HepG2 (cell line): ENCODE results near the gene PLEKHA5. TPM values are rescaled to one million over a fixed set of nuclear protein-coding genes. Genes with fewer than 3 reads are reported as not detected.

Experiments used
- ATAC-seq: fragments of 200-7000 bp; cut with Tn5 transposase; 3 replicates; pipeline ENCODE4 v1.9.1; 2020; ENCODE audit warnings: mild to moderate bottlenecking, moderate library complexity
- BruUV-seq: library from RNA; stranded (reverse); fragments of 400-500 nt; replicated peaks from 2 replicates; lab custom pipeline; 2021; lab: Mats Ljungman, UMichigan
- CTCF ChIA-PET: fragments of 300-600 bp; formaldehyde crosslinking; extraction: SDS; loops from one replicate; lab custom pipeline; 2021; ENCODE audit warnings: low total read pairs, inconsistent platforms, low intra/inter-chr PET ratio; lab: Yijun Ruan, JAX
- POLR2A ChIA-PET: fragments of 350-600 bp; sonication (Branson Sonifier 250); formaldehyde crosslinking; loops from one replicate; lab custom pipeline; 2020; ENCODE audit warnings: antibody characterized with exemption, inconsistent platforms; lab: Yijun Ruan, JAX
- DNase-seq: peaks from one replicate; pipeline ENCODE4 v3.0.0-alpha.2; 2015; ENCODE audit warnings: low spot score
- FAIRE-seq: peaks from 3 replicates; lab custom pipeline; 2011; peaks lifted over from hg19 to GRCh38; lab: Jason Lieb, UNC
- H2AFZ ChIP-seq: one replicate; pipeline ENCODE4 v1.6.1; 2011; ENCODE audit warnings: low read length, inconsistent platforms
- H3K27ac ChIP-seq: fragments of 300-600 bp; 3 replicates; pipeline ENCODE4 v1.8.0; 2011; ENCODE audit warnings: mixed run types, mild to moderate bottlenecking, mixed read lengths, low read length, inconsistent platforms; ENCODE audit not compliant: insufficient read depth; ENCODE audit errors: extremely low read length
- H3K27me3 ChIP-seq, 2 experiments: fragments of 200-600 bp in 1 of 2; 2 replicates in 1 of 2; 3 replicates in 1 of 2; pipeline versions ENCODE4 v1.6.0 to v1.8.0; 2011; ENCODE audit warnings: low read length in 2 of 2, mild to moderate bottlenecking in 2 of 2, moderate library complexity in 2 of 2, inconsistent platforms in 1 of 2; ENCODE audit not compliant: insufficient read depth in 2 of 2, control insufficient read depth in 1 of 2
- H3K36me3 ChIP-seq, 2 experiments: fragments of 200-600 bp in 1 of 2; replicated peaks in 1 of 2; 2 replicates in 1 of 2; 3 replicates in 1 of 2; pipeline versions ENCODE4 v1.5.1 to v1.8.0; 2011; ENCODE audit warnings: low read length in 2 of 2, inconsistent platforms in 1 of 2; ENCODE audit not compliant: insufficient read depth in 2 of 2, control insufficient read depth in 1 of 2
- H3K4me1 ChIP-seq: 2 replicates; pipeline ENCODE4 v1.5.1; 2012; ENCODE audit warnings: low read length, inconsistent platforms; ENCODE audit not compliant: insufficient read depth
- H3K4me2 ChIP-seq: 2 replicates; pipeline ENCODE4 v1.6.0; 2011; ENCODE audit warnings: low read depth, low read length, inconsistent platforms
- H3K4me3 ChIP-seq, 3 experiments: fragments of 200-600 bp in 1 of 3; sonication (generic), shearing (Covaris generic) in 1 of 3; replicated peaks in 1 of 3; 2 replicates each; pipeline ENCODE4 v1.5.1; 2011 to 2016; ENCODE audit warnings: low read length in 3 of 3, inconsistent platforms in 2 of 3, low read depth in 2 of 3, mild to moderate bottlenecking in 2 of 3, control low read depth in 1 of 3, mixed read lengths in 1 of 3; ENCODE audit not compliant: insufficient read depth in 1 of 3
- H3K79me2 ChIP-seq: one replicate; pipeline ENCODE4 v1.6.1; 2011; ENCODE audit warnings: low read length, inconsistent platforms; ENCODE audit not compliant: insufficient read depth
- H3K9ac ChIP-seq: 2 replicates; pipeline ENCODE4 v1.6.0; 2011; ENCODE audit warnings: mild to moderate bottlenecking, low read depth, low read length, inconsistent platforms; ENCODE audit not compliant: insufficient read depth
- H3K9me3 ChIP-seq: 2 replicates; pipeline ENCODE4 v1.5.1; 2012; ENCODE audit warnings: mild to moderate bottlenecking, low read length
- H4K20me1 ChIP-seq: 2 replicates; pipeline ENCODE4 v1.6.0; 2011; ENCODE audit warnings: inconsistent platforms, mild to moderate bottlenecking, low read length, moderate library complexity; ENCODE audit not compliant: insufficient read depth
- CEBPB ChIP-seq: IDR thresholded peaks from 2 replicates; pipeline ENCODE4 v1.6.1; 2011; ENCODE audit warnings: low read depth, low read length, improper control_type of control experiment, borderline replicate concordance
- DNMT1 ChIP-seq: sonication (generic); formaldehyde crosslinking; IDR thresholded peaks from 2 replicates; pipeline ENCODE4 v1.5.1; 2020; ENCODE audit warnings: mild to moderate bottlenecking, missing genetic modification reagents
- MYC ChIP-seq: sonication (generic); formaldehyde crosslinking; IDR thresholded peaks from 2 replicates; pipeline ENCODE4 v1.9.0; 2021; ENCODE audit warnings: missing genetic modification reagents, borderline replicate concordance
- SIN3B ChIP-seq: fragments of 150-350 bp; IDR thresholded peaks from 2 replicates; pipeline ENCODE4 v1.6.1; 2014; ENCODE audit warnings: low read length
- ZNF280D ChIP-seq: sonication (generic); formaldehyde crosslinking; IDR thresholded peaks from 2 replicates; pipeline ENCODE4 v1.5.1; 2020; ENCODE audit warnings: mild to moderate bottlenecking, missing genetic modification reagents
- ZNF562 ChIP-seq: sonication (generic); formaldehyde crosslinking; IDR thresholded peaks from 2 replicates; pipeline ENCODE4 v1.8.0; 2022; ENCODE audit warnings: missing genetic modification reagents, borderline replicate concordance
- ZNF607 ChIP-seq: sonication (generic); formaldehyde crosslinking; IDR thresholded peaks from 2 replicates; pipeline ENCODE4 v1.5.1; 2020; ENCODE audit warnings: missing genetic modification reagents, mild to moderate bottlenecking, borderline replicate concordance
- WGBS: methylation state at CpG from one replicate; pipeline ENCODE4 v1.1.6; 2017; ENCODE audit warnings: low lambda C conversion rate; 5-methylcytosine and 5-hydroxymethylcytosine counted together
- in situ Hi-C: cut with HindIII; loops from 2 replicates; pipeline ENCODE4 v1.10.0; 2017; ENCODE audit warnings: low pct_unique_long_range_greater_than_20kb; ENCODE audit not compliant: extremely low pct_ligation_motif_present
- intact Hi-C: fragments of 100-400 bp; cut with micrococcal nuclease; formaldehyde crosslinking; loops from one replicate; pipeline ENCODE4 v1.10.0; 2022; ENCODE audit not compliant: unreplicated experiment
- polyA plus RNA-seq, 8 experiments: library from polyadenylated mRNA; depleted of rRNA in 3 of 8; stranded (reverse) in 7 of 8; unstranded in 1 of 8; fragments of >200 nt; fragmentation: Illumina TruSeq in 4 of 8; extraction: Trizol in 4 of 8; gene quantifications; 2 replicates each; pipeline versions ENCODE4 v1.2.1 to v1.2.3, GENCODE V29; 2011 to 2016; ENCODE audit warnings: low read depth in 4 of 8, missing spikeins in 1 of 8, mixed read lengths in 1 of 8; ENCODE audit not compliant: insufficient read depth in 1 of 8
- total RNA-seq, 5 experiments: library from RNA; depleted of rRNA; stranded (reverse); fragments of >200 nt; fragmentation: Illumina TruSeq; extraction: Trizol; gene quantifications; 2 replicates each; pipeline ENCODE4 v1.2.3, GENCODE V29; 2016; ENCODE audit warnings: low read depth in 1 of 5
- TF ChIP-seq, protein P1 (sequence below): sonication (generic); formaldehyde crosslinking; IDR thresholded peaks from 2 replicates; pipeline ENCODE4 v1.4.0; 2020; ENCODE audit warnings: missing genetic modification reagents
- TF ChIP-seq, protein P2 (sequence below): sonication (generic); formaldehyde crosslinking; IDR thresholded peaks from 2 replicates; pipeline ENCODE4 v1.8.1; 2023; ENCODE audit warnings: mild to moderate bottlenecking, missing genetic modification reagents, borderline replicate concordance
- TF ChIP-seq, protein P3 (sequence below): IDR thresholded peaks from 2 replicates; pipeline ENCODE4 v1.6.1; 2016
- TF ChIP-seq, protein P4 (sequence below), 2 experiments: IDR thresholded peaks; 2 replicates each; pipeline ENCODE4 v1.6.1; 2011 to 2012; ENCODE audit warnings: low read length in 2 of 2, borderline replicate concordance in 1 of 2, low read depth in 1 of 2, mild to moderate bottlenecking in 1 of 2, moderate library complexity in 1 of 2
- TF ChIP-seq, protein P5 (sequence below): sonication (generic); formaldehyde crosslinking; IDR thresholded peaks from 2 replicates; pipeline ENCODE4 v1.8.0; 2022; ENCODE audit warnings: missing genetic modification reagents, mild to moderate bottlenecking, borderline replicate concordance

PLEKHA5 gene
- total and polyA plus RNA-seq, 2 of the 13 experiments (the other 11 are each of a cell fraction or from before 2014, with no cell fraction given): 4.2 to 15.4 TPM

DNA sequence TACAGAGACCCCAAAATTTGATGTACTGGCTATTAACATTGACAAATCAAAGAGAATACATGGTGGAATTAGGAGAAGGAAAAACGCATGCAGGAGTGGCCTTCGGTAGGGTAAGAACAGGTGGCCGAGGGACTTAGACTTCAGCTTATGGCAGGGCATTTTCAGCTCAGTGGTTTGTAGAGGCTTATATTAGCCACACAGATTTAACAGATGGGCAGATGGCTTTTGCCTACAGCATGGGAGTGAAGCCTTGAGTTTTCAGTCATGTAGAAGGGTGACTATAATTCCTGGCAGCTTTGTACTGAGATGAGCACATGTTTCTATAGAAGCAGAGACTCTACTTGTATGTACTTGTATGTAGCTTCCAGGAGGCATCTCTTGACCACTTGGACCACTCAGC lies 40.9 kb upstream of the PLEKHA5 start:
- Histone ChIP-seq H3K9me3 (no peaks in the 10 kb centered on the region), H4K20me1 (no peaks in the 10 kb centered on the region), H3K27me3 (peaks cover 0 to 2% of the 10 kb centered on the region in 2 experiments; a peak in 1 of 5 replicates), H3K27ac (no peak overlapping the region), H3K4me1 (peaks cover 15% of the 10 kb centered on the region; the same call in 1 of the 2 replicates), H3K36me3 (no peaks in the 10 kb centered on the region), H3K9ac (no peak overlapping the region), H3K4me2 (no peak overlapping the region), H2AFZ (no peak overlapping the region), H3K79me2 (no peaks in the 10 kb centered on the region), H3K4me3 (no peak overlapping the region)
- 75% methylated on average over 3 of the region's 3 CpGs for WGBS
- ATAC-seq (no peak), FAIRE-seq (no peak), DNase-seq (no peak)
- TF ChIP-seq ZNF607 (CRISPR knock-in tag) (no peak), ZNF562 (no peak), SIN3B (no peak), MYC (CRISPR knock-in tag) (no peak), ZNF280D (CRISPR knock-in tag) (no peak), CEBPB (no peak), DNMT1 (no peak)
- TF ChIP-seq, protein P1, sequence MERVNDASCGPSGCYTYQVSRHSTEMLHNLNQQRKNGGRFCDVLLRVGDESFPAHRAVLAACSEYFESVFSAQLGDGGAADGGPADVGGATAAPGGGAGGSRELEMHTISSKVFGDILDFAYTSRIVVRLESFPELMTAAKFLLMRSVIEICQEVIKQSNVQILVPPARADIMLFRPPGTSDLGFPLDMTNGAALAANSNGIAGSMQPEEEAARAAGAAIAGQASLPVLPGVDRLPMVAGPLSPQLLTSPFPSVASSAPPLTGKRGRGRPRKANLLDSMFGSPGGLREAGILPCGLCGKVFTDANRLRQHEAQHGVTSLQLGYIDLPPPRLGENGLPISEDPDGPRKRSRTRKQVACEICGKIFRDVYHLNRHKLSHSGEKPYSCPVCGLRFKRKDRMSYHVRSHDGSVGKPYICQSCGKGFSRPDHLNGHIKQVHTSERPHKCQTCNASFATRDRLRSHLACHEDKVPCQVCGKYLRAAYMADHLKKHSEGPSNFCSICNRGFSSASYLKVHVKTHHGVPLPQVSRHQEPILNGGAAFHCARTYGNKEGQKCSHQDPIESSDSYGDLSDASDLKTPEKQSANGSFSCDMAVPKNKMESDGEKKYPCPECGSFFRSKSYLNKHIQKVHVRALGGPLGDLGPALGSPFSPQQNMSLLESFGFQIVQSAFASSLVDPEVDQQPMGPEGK (CRISPR knock-in tag): no peak
- TF ChIP-seq, protein P2, sequence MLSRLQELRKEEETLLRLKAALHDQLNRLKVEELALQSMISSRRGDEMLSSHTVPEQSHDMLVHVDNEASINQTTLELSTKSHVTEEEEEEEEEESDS (CRISPR knock-in tag): no peak
- TF ChIP-seq, protein P3, sequence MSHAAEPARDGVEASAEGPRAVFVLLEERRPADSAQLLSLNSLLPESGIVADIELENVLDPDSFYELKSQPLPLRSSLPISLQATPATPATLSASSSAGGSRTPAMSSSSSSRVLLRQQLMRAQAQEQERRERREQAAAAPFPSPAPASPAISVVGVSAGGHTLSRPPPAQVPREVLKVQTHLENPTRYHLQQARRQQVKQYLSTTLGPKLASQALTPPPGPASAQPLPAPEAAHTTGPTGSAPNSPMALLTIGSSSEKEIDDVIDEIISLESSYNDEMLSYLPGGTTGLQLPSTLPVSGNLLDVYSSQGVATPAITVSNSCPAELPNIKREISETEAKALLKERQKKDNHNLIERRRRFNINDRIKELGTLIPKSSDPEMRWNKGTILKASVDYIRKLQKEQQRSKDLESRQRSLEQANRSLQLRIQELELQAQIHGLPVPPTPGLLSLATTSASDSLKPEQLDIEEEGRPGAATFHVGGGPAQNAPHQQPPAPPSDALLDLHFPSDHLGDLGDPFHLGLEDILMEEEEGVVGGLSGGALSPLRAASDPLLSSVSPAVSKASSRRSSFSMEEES (CRISPR knock-in tag): no peak
- TF ChIP-seq, protein P4, sequence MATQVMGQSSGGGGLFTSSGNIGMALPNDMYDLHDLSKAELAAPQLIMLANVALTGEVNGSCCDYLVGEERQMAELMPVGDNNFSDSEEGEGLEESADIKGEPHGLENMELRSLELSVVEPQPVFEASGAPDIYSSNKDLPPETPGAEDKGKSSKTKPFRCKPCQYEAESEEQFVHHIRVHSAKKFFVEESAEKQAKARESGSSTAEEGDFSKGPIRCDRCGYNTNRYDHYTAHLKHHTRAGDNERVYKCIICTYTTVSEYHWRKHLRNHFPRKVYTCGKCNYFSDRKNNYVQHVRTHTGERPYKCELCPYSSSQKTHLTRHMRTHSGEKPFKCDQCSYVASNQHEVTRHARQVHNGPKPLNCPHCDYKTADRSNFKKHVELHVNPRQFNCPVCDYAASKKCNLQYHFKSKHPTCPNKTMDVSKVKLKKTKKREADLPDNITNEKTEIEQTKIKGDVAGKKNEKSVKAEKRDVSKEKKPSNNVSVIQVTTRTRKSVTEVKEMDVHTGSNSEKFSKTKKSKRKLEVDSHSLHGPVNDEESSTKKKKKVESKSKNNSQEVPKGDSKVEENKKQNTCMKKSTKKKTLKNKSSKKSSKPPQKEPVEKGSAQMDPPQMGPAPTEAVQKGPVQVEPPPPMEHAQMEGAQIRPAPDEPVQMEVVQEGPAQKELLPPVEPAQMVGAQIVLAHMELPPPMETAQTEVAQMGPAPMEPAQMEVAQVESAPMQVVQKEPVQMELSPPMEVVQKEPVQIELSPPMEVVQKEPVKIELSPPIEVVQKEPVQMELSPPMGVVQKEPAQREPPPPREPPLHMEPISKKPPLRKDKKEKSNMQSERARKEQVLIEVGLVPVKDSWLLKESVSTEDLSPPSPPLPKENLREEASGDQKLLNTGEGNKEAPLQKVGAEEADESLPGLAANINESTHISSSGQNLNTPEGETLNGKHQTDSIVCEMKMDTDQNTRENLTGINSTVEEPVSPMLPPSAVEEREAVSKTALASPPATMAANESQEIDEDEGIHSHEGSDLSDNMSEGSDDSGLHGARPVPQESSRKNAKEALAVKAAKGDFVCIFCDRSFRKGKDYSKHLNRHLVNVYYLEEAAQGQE (IDR thresholded peaks at IDR 0.05; ENCODE audit: borderline replicate concordance in 1 of 2, low read depth in 1 of 2, low read length in 2 of 2): no peak
- TF ChIP-seq, protein P5, sequence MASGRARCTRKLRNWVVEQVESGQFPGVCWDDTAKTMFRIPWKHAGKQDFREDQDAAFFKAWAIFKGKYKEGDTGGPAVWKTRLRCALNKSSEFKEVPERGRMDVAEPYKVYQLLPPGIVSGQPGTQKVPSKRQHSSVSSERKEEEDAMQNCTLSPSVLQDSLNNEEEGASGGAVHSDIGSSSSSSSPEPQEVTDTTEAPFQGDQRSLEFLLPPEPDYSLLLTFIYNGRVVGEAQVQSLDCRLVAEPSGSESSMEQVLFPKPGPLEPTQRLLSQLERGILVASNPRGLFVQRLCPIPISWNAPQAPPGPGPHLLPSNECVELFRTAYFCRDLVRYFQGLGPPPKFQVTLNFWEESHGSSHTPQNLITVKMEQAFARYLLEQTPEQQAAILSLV: no peak
- ChIA-PET POLR2A (no interaction called here), CTCF (no interaction called here)
- no TSS peak for BruUV-seq
- intact Hi-C loops (no loop called here), in situ Hi-C loops (no loop called here)
